DMS53 treated with DMSO at 0.1 percent for 48 hours (cell line): ENCODE measurements around the gene SPOP.
"Not testable (repeated sequence)": the region's sequence is repeated elsewhere in the genome, so short reads cannot be mapped to it uniquely, and the experiment has no call there.

Experiments
- DNase-seq: peaks from one replicate; lab custom pipeline; 2025; ENCODE audit not compliant: unreplicated experiment; lab: John Stamatoyannopoulos, UW

Gene SPOP

DNA sequence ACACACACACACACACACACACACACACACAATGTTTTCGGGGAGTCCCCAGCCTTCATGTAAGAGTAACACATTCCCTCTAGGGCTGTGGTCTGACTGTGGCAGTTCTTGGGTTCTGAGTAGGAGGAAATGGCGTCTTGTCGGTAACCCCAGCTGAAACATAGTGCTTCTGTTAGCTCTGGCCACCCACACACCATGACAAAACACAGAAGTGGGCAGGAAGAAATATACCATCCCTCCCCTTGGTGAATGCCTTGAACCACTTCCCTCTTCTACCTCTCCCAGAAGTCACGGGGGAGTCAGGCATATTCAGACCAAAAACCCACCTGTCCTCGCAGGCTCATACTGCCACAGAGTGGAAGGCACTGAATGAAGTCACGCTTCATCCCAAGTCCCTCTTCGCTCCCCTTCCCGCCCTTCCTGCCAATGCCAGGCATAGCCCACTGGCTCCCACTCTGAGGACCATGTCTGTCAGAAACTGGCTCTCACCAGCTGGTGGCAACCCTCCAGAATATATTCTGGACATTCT, 18.4 kb upstream of the SPOP start:
- DNase-seq = no peak

DNA sequence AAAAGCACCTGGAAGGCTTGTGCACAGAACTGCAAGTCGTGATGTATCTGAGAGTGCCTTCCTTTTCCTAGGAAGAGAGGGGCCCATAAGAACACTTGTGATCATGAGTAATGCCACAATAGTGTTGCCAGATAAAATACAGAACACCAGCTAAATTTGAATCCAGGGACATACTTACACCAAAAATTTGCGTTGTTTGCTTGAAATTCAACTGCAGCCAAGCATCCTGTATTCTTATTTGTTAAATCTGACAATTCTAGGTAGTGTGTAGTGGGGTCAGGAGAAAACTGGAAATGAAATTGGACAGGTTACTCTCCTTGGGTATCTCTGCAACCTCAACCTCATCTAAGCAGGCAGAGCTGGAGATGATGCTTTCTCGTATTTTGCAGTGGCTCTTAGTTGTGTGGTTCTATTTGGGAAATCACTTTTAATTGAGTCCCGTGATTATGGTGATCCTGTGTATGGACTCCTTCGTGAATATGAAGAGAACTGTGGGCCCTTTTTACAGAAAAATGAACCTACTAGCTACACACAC, 17.9 kb upstream of the SPOP start:
- no peak for DNase-seq

DNA sequence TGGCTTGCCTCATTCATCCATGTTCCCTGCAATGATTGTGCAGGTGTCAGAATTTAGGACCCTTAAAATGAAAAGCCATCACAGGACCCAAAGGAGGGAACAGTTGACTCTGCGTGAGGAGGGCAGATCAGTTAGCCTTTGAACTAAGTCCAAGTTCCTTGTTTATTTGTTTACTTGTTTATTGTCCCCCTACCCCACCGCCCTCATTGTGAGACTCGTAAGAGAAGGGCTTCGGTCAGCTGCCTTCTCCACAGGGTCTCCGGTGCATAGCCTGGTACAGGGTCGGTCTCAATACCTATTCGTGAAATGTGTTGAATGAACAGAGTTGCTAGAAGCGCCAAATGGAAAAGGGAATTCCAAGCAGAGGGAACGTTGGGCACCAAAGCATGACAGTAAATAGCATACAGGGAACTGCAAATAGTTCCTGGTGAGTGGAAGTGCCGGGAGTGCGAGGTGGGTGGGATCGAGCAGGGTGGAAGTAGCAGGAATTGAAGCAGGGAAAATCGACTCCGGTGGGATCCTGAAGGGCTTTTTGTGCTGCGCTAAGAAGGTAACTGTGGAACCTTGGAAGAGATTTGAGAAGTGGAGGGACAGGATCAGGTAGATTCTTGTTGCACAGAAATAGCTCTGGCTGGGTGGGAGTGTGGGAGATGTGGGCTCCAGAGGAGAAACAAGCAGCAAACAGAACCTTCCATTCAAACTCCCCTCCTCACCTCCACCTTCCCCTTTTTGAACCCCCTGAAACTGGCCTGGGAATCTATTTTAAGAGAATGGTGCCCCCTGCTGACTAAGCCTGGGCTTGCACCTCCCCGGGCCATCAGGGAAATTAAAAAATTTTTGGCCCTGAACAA, 17.2 kb upstream of the SPOP start:
- peak; percentile 66 for DNase-seq

GRCh38 chr17:49692751-49693150, 14.9 kb upstream of the SPOP start:
- no peak for DNase-seq

GRCh38 chr17:49691677-49692191, 13.8 kb upstream of the SPOP start:
- no peak for DNase-seq

DNA sequence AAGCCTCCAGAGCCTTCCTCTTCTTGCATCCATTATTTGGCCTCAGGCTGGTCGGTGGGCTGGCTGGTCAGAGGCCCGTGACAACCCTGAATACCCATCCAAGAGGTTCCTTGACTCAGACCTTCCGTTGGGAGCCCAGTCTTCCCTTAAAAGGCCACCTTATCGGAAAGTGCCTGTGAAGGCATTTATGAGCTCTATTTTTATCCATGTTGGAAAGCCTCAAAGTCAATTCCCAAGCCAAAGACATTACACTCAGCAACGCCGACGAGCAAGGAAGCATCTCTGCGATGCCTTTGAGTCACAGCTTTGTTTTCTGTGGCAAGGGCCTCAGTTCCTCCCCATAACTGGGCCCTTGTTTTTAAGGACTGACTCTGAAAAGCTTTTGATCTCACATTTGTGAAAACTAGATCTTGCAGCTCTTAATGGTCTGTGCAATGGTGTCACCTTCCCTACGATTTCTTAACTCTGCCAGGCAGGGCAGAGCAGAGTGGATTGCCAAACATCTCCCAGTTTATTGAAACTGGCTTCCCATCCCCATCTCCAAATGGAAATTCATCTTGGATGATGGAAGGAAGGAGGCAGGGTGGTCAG, 13.3 kb upstream of the SPOP start:
- DNase-seq = no peak

- DNase-seq = no peak
These were observed 12.4 kb upstream of the SPOP start for GRCh38 chr17:49690256-49690655.

DNA sequence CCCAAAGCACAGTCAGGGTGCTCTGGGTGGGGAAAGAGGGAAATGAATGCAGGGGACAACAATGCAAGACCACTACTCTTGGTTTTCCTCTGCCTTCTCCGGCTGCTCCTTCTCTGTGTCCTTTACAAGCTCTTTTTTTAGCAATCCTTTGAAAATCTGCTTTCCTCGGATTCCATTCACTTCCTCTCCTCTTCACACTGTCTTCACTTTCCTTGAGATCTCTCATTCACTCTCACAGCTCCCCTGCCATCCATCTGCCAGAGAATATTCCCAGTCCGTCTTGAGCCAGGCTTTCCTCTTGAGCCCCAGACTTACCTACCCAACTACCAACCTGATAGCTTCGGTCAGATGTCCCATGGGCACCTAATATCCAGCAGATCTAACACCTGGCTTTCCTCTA, 11.0 kb upstream of the SPOP start:
- DNase-seq = no peak

DNA sequence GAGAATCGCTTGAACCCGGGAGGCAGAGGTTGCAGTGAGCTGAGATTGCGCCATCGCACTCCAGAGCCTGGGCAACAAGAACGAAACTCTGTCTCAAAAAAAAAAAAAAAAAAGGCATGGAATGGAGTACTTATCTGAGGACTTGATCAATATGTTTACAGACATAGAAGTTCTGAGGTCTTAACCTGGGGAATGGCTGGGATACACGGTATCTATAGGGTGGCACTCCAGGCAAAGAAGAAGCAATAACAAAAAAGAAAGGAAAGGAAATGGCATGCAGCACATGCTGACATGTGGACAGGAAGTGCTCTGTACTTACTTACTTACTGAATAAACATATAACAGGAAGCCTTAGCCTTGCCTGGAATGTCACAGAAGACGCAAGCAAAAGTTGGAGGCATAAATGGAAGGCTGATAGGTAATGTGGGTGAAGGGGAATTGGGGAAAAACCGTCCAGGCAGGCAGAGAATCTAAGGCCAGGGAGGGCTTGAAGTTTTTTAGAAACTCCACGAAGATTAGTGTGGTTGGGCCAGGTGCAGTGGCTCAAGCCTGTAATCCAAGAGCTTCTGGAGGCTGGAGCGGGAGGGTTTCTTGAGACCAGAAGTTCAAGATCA, 10.1 kb upstream of the SPOP start:
- peak; percentile 27 for DNase-seq

GRCh38 chr17:49681106-49681979, 3.4 kb upstream of the SPOP start:
- DNase-seq = no peak

- DNase-seq = no peak
These were observed 2.4 kb upstream of the SPOP start for GRCh38 chr17:49680314-49680713.

- peak; percentile 89 for DNase-seq
These were observed 564 bp downstream of the SPOP start for GRCh38 chr17:49677134-49677932.

DNA sequence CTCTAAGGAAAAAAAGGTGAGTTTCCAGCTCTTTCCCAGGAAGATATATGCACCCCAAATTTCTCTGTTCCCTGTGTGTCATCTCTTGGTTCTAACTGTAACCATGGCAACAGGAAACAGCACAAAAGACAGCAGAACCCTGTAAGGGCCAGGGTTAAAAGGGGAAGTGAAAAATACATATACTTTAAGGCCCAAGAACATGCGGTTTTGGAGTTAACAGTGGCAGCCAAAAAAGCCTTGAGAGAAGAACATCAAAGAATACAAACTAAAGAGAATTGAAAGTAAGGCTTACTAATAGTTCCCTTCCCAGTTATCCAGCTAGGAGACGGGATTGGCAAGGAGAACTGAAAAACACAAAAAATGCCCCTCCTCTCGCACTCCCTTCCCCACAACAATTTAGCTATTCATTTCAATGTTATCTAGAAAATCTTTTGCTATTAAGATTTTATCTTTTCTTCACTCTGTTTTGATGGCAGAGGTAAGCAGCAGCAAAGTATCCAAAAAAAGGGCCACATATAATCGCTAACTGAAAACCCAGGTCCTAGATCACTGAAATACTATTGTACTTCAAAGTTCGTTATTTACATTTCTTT, 1.5 kb downstream of the SPOP start:
- no peak for DNase-seq

DNA sequence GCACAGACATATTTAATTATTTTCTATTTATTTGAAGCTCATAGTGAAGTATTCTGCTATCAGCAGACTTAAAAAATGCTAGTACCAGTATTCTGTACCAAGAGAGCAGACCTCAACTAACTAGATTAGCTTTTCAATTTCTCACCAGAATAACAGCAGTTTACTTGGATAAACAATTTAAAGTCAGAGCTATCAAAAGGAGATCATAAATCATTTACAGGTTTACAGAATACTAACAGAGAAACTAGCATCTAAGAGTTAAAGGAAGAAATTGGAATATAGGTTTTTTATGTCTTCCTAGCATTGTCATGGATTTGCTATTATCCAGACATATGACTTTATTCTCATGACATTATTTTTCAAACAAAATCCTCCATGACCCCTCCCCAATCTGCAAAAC, 3.4 kb downstream of the SPOP start:
- no peak for DNase-seq

GRCh38 chr17:49673679-49674078, 4.2 kb downstream of the SPOP start:
- not testable (repeated sequence) for DNase-seq

GRCh38 chr17:49670641-49671040, 7.3 kb downstream of the SPOP start:
- DNase-seq = no peak

- no peak for DNase-seq
These were observed 7.9 kb downstream of the SPOP start for GRCh38 chr17:49670002-49670401.

DNA sequence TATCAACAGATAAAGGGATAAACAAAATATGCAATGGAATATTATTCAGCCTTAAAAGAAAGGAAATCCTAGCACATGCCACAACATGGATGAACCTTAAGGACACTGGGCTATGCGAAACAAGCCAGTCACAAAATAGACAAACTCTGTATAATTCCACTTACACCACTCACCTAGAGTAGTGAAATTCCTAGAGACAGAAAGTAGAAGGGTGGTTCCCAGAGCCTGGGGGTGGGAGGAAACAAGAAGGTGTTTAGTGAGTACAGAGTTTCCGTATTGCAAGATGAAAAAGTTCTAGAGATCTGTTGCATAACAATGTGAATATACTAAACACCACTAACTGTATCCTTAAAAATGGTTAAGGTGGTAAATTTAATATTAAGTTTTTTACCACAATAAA, 10.0 kb downstream of the SPOP start:
- DNase-seq = no peak

DNA sequence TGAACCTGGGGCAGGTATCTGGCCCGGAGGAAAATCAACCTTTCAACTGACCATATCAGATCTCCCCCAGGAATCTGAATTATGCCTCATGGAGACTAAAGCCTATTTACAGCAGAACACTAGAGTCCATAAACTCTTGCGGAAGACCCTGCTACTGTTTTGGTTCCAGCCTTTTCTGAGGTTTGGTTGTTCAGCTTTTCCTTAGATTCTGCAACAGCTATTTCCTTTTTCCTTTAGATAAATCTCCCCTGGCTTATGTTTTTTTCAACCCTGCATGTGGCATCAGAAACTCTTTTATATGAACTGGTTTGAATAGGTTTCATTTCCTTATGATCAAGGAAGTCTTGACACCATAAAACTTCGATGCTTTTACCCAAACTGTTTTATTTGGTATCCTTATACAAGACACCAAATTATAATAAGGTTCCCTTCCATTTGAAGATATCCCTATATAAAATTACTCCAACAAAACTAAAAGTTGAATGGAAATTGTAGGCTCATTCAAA, 13.1 kb downstream of the SPOP start:
- DNase-seq = no peak
